GM21423 (cell line): ENCODE measurements around the gene SCML2.
"Not testable (repeated sequence)": the region's sequence is repeated elsewhere in the genome, so short reads cannot be mapped to it uniquely, and the experiment has no call there.

Experiments
- ATAC-seq: cut with Tn5 transposase; IDR thresholded peaks from one replicate; pipeline ENCODE4 v1.9.1; 2021; ENCODE audit warnings: mild to moderate bottlenecking, moderate library complexity; ENCODE audit not compliant: unreplicated experiment

Gene SCML2

DNA sequence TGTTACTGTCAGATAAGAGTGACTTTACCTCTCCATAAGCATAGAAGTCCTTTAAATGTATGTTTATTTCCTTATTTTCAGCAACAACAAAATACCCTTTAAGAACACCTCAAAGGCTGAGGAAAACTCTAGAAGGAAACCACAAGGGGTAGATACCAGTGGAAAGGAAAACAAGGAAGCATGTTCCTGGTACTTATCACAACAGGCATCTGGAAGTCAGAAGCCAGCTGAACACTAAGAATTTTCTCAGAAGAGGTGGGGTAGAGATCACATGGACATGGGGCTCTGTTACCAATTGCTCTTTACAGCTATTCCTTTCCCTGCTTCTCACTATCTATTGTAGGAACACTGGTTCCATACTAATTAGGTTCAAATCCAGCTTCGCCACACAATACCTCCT is 82.3 kb downstream of the SCML2 start:
- ATAC-seq, result no peak

DNA sequence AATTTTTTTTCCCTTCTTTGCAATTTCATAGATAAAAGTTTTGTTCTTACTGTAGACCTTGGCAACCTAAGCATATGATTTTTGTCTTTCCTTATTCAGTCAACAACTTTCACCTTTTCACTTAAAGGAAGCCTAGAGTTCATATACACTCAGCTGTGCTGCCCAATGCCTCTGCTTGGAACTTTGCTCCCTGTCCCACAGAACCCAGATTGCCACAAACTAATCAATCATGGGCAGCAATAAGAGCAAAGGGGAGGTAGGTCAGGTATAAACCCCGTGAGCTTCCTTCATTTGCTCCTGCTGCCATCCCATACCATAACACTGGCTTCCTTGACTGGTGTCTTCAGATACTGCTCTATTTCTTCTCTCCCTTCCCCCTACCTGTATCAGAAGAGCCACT is 82.8 kb downstream of the SCML2 start:
- ATAC-seq, result no peak

DNA sequence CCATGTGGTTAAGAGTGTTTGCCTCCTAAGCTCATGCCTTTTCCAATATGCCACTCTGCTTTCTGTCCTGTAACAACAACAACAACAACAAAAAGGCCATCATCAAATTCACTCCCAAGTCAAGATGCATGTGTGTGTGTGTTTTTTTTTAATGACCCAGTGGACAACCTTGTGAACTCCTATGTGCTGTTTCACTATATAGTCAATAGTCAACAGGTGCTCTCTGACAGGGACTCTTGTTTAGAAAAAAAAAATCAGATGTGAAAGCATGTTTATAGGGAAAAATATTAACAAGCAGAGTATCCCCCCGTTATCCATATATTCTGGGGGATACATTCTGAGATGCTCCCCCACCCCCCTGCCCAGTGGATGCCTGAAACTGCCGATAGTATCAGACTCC is 83.2 kb downstream of the SCML2 start:
- no peak for ATAC-seq

DNA sequence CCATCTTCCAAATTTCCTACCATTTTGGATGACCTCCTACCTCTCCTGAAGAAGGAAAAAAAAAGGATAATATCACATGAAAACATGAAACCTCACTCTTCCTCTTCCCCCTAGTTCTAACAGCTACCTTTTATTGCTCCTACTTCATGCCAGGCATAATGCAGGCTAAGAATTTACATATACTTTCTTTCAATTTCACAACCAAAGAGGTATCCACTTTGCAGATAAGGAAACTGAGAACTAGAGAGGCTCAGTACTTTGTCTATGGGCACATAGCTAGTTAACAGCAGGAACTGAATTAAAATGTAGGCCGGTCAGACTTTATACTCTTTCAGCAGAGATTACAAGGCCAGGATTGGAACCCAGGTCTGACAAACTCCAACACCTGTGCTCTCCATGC is 99.4 kb downstream of the SCML2 start:
- no peak for ATAC-seq

DNA sequence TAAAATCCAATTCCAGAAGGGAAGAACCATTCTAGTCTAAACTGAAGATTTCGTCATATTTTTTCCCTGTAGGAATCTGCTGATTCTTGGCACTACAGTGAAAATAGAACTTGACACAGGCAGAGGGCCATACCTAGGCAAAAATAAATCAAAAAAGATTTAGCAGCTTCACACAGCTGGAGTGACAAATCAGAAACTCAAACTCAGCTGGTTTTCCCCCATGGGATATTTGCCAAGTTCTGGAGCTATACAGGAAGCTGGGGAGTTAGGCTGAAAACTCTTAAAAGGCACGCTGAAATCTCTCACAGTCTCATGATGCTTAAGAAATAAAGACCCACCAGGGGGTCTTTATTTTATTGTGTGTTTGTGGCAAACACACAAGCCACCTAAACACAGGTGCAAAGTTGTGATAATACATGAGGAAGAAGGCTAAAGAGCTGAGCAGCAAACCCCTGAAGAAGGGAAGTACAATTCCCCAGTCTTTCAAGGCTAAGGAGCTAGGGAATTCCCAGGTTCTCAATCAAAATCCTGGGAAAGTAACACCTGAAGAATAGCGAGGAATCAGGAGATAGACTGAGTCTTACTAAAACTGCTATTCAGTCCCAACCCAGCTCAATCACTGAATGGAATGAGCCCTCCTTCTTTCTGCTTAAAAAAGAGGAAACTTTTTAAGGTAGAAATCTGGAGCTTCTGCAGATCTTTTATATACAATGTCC is 101.7 kb downstream of the SCML2 start:
- no peak for ATAC-seq

DNA sequence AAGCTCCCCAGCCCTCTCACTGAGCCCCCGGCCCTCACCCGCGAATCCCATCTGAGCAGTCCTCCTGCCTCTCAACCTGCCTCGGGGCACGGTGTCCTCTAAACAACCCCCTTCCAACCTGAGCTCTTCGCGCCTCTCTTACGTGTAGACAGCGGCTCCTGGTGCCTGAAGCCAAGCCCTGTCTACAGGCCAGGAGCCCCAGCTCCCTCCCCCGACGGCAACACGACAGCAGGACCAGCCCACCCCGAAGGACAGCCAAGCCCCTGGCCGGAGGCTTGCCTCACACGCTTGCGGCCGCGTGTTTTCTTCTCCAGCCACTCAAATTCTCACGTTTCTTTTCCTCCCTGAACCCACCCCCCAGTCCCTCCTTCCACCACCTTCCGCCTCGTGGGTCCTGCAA is 124.8 kb downstream of the SCML2 start:
- not testable (repeated sequence) for ATAC-seq

DNA sequence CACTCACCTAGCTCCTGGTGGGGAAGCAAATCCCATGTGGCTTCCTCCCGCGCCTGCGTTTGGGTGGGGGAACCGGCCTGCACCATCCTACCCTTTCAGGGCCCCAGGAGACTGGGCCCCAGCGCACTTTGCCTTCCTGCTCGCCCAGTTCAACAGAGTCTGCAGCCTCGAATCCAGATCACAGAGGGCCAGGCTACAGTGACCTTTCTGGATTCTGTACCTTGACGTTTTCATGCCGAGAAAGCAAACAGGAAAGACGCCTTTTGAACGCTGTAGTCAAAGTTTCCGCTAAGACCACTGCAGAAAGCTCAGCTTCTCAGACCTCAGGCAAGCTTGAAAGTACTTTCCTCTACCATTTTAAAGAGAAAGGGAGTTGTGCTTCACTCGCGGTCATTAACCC is 126.4 kb downstream of the SCML2 start:
- ATAC-seq, result no peak

DNA sequence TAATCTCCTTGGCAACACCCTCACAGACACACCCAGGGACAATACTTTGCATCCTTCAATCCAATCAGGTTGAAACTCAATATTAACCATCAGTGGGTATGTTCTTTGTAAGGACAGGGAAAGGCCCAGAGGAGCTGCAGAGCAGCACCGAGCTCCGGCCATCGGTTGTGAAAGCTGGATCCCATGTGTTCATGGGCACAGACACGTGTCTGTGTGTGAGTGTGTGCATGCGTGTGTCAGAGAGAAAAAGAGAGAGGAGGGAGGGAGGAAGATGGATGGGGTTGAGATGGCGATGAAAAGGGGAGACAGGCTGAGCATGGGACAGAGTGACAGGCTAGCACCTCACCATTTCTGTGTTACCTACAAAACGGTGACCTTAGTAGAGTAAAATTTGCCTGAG is 127.0 kb downstream of the SCML2 start:
- no peak for ATAC-seq

DNA sequence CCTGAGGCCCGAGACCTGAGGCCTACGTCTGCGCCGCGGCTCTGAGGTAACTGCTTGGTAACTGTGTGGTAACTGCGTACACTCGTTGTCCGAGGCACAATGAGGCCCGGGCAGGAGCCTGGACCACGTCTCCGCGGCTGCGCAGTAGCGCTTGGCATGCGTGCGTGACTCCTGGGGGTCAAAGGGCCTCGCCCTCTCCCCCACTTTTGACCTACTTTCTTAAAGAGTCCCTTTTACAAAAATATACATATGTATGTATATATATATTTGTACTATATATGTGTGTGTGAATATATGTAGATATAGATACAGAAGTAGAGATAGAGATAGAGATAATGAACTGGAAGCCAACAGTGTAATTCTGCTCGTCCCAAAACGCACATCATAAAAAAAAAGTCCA is 133.7 kb downstream of the SCML2 start, which contains the start of gene BEND2:
Gene BEND2 (minus strand): TSS at position 101 of the 400 bp plus-strand sequence. CDS start 136 bp downstream, outside the sequence.
- no peak for ATAC-seq

DNA sequence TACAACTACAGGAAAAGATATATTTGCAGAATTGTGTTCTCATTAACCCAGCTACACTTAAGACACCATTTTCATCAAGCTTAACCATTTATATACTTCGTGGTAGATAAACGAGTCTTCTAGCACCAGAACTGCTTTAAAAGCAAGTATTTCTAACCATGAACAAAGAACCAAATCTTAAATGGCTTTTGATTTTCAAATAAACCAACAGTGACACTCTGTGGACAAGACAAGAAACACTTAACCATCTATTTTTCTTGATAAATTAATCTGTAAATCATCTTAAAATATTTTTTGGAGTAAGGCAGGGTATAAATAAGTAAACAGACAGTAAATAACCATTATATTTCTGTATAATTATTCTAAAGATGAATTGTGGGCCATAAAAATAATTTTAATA is 144.0 kb downstream of the SCML2 start:
- no peak for ATAC-seq

DNA sequence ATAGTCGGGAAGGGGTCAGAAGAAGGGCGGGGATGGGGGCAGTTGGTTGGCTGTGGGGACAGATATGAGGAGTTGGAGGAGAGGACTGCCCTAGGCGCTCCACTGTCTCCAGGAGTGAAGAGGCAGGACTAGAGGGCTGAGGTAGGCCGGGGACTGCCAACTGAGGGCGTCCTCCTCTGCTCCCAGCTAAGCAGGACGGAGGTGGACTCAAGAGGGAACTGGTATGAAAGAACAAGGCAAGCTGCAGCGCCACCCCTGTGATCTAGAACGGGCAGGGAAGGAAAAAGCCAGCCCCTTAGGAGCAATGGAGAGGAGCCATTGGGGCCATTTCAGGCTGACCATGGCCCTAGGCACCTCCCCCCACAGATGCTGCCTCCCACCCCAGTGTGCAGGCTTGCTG is 147.8 kb downstream of the SCML2 start:
- ATAC-seq, result no peak

DNA sequence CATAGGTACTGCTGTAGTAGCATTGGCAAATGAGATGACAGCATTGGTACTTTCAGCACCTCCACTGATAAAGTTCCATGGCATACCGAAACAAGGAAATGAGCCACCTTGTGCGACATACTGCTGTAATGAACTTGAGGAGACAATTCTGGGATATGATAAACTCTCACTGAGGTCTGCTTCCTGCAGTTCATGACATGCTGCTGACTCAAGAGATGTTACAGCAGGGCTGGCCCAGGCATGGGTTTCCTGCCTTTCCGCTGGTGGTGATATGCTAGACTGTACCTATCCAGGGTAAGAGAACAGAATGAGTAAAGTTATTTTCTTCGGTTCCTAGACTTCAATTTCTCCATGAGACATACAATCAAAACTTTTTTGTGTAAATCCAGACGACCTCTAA is 150.9 kb downstream of the SCML2 start:
- no peak for ATAC-seq

DNA sequence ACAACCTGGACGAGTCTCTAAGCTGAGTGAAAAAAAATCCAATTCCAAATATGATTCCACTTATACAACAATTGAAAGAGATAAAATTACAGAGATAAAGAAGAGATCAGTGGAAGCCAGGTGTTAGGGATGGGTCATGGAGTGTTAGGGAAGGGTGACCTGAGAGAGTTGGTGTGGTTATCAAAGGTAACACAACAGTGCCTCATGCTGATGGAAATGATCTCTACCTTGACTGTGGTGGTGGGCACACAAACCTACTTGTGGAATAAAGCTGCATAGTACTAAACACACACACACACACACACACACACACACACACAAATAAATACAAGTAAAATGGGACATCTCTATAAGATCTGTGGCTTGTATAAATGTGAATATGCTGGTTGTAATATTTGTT is 159.8 kb downstream of the SCML2 start:
- no peak for ATAC-seq
